Retinal pigment epithelial cell (primary cell): ENCODE data around the gene TAL2.

ENCODE experiments used
- DNase-seq: peaks from one replicate; pipeline ENCODE4 v3.0.0-alpha.2; 2010; ENCODE audit warnings: low read depth
- H3K4me3 ChIP-seq: 2 replicates; pipeline ENCODE4 v1.5.1; 2011; ENCODE audit warnings: mild to moderate bottlenecking, low read length, control low read depth, moderate library complexity
- CTCF ChIP-seq: conservative IDR thresholded peaks from 2 replicates; pipeline ENCODE4 v1.5.1; 2011; ENCODE audit warnings: low read depth, low read length, control low read depth, inconsistent platforms

Gene TAL2

GRCh38 chr9:105673850-105674387 is 11.7 kb downstream of the TAL2 start:
- TF ChIP-seq CTCF = no peak
- DNase-seq = no peak
- H3K4me3 ChIP-seq = no peak overlapping the region

DNA sequence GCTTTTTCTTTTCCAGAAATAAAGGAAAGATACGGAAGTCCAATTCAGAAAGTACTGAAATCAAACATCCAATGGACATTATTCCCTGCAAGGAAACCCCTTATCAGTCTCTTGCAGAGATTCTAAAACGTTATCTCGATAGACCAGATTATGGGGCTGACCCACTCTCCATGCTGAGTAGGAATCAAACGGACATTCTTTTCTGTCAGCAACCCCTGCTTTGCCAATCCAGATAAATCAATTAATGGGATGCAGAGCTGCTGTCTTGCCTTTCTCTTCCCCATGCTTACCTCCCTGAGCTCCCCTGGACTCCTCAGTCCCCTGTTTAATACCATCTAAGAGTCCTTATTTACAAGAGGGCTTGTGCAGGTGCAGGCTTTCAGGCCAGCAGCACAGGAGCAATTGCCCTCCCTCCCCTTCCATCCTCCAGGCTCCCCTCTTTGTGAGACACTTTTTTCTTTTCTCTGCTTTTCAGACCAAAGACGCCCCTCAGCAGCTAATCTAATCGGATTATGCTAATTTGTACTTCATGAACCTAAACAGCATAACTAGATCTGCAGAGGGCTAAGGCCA is 14.2 kb downstream of the TAL2 start:
- TF ChIP-seq CTCF = no peak

DNA sequence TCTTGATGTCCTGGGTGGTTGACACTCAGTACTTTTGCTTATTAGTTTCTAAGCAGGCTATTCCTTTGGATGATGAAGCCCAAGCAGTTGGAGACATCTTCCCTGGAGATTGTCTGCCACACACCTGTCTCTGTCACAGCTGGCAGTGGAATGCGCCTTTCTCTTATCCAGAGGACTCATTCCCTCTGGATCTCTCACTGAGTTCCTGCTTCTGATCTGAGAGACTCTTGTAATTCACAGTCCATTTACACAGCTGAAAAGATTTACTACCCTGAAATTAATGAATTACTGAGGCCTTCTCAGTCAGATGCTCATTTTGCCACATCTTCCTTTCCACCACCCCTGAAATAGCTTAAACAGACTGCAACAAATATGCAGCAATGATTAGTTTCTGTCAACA is 15.9 kb downstream of the TAL2 start:
- H3K4me3 ChIP-seq = no peak overlapping the region
- DNase-seq = no peak
- TF ChIP-seq CTCF = no peak

More for the DNA sequence above, 14.2 kb downstream of the TAL2 start:
- DNase-seq = no peak
- H3K4me3 ChIP-seq = no peak overlapping the region

GRCh38 chr9:105678781-105679180 is 16.5 kb downstream of the TAL2 start:
- no peak for TF ChIP-seq CTCF
- no peak for DNase-seq
- no peak overlapping the region for H3K4me3 ChIP-seq

DNA sequence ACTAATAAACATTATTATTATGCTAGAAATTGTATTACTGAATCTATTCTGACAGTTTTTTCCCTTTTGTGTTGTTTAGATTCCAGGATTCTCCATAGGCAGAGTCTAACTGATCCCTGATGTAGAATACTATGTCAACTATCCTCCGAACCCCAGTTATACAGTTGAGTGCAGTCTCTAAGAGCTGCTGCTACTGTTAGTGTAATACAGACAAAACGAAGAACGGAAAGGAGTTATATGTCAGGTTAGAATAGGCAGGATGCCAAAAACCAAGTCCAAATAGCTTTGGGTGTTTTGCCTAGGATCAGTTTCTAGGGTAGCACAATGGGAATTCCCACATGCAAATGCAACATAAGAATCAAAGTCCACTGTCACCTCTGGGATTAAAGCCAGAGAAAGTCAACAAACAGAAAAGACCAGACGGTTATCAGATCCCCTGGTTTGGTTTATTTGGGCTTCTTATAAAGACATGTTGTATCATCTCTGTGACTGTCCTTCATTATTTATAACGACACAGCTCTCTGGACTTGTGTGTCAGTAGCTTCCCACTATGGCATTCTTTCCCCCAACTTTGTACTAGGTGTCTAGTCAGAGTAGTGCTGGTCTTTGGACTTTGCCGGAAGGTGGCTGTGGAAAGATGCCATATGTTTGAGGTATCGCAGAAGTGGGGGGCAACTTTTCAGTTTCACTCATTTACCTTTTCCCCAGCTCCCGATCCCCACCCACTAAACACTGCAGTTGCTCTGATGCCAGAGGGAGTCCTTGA is 17.2 kb downstream of the TAL2 start:
- no peak for DNase-seq
- no peak for TF ChIP-seq CTCF
- no peak overlapping the region for H3K4me3 ChIP-seq

GRCh38 chr9:105681313-105681712 is 19.1 kb downstream of the TAL2 start:
- DNase-seq = no peak
- H3K4me3 ChIP-seq = no peak overlapping the region
- no peak for TF ChIP-seq CTCF

- H3K4me3 ChIP-seq = no peak overlapping the region
- no peak for DNase-seq
- TF ChIP-seq CTCF = no peak
These were observed 19.5 kb downstream of the TAL2 start for GRCh38 chr9:105681724-105682123.
